ENCODE measurements around the gene THTPA.

THTPA gene

DNA sequence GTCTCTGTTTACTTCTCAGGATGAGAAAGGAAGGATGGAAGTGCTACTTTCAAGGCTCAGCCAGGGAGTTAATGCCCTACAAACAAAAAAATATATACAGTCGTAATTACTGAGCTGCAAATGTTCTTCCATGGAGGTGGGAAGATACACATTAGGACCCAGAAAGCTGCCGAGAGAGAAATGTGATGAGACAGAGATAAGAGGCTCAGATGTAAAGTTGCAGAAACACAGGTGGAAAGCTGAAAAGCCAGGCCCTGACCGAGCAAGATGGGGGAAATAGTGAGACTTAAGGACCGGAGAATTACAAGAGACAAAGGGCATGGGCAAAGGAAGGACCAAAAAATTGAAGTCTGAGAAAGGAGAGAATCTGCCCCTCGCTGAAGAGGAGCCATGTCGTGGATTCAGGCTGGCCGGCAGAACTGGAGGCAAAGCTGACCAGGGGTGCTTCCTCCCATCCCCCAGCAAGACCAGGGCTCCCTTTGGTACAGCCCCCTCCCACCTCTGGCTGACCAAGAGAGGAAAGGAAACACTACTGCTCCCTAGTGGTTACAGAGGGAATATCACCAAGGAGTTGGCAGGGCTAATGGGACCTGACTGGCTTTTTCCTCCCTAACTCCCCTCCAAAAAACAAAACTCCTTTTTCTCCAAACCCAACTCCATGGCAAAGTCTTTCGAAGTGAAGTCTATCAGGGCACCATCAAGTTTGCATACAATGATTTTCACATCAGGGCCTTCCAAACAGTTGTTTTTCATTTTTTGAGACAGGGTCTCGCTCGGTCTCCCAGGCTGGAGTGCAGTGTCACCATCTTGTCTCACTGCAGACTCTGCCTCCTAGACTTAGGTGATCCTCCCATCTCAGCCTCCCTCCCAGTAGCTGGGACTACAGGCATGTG, 16.6 kb upstream of the THTPA start:
- Mint-ChIP-seq H3K4me3 (no peak overlapping the region), H3K27me3 (no peaks in the 10 kb centered on the region), H3K9me3 (no peaks in the 10 kb centered on the region), H3K4me1 (peaks cover 0 to 4% of the 10 kb centered on the region in 2 donors), H3K27ac (no peak overlapping the region), H3K36me3 (peaks cover 0 to 2% of the 10 kb centered on the region in 2 donors)
- ATAC-seq (replicated peaks) (peak; percentile 59 to 70), DNase-seq (no peak)

DNA sequence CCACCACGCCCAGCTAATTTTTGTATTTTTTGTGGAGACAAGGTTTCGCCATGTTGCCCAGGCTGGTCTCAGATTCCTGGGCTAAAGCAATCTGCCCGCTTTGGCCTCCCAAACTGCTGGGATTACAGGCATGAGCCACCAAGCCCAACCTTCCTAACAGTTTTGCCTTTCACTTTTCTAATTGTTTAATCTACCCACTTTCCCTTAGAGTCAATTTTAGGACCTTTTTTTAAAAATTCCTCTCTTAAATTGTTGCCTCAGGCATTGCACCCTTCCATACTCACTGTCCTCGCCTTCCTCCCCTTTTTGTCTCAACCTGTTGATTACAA, 16.0 kb upstream of the THTPA start:
- no peak overlapping the region for H3K27ac Mint-ChIP-seq
- H3K4me3 Mint-ChIP-seq: no peak overlapping the region
- ATAC-seq (replicated peaks) (no peak), DNase-seq (no peak)
- no peaks in the 10 kb centered on the region for H3K9me3 Mint-ChIP-seq
- H3K27me3 Mint-ChIP-seq: no peaks in the 10 kb centered on the region
- H3K36me3 Mint-ChIP-seq: peaks cover 0 to 5% of the 10 kb centered on the region in 2 donors
- peaks cover 0 to 6% of the 10 kb centered on the region in 2 donors for H3K4me1 Mint-ChIP-seq

DNA sequence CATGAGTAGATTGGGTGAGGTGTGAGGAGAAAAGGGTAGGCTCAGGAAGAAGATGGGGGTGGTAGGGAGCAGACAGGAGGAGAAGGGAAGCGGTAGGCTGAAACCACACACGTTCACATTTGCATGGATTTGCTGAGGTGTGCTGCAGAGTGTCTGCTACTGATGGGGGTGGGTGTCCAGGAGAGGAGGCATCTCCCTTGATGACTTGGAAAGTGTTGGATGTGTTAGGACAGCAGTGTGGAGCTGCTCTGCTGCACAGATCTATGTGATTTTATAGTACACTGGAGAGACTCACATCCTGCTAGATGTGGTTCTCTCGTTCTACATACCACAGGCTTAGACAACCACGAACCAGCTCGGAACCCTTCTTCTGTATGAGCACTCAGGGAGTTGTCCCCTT, 13.8 kb upstream of the THTPA start:
- no peaks in the 10 kb centered on the region for H3K27me3 Mint-ChIP-seq
- ATAC-seq (replicated peaks) (no peak), DNase-seq (no peak)
- no peak overlapping the region for H3K27ac Mint-ChIP-seq
- H3K36me3 Mint-ChIP-seq: peaks cover 0 to 5% of the 10 kb centered on the region in 2 donors
- peaks cover 0 to 6% of the 10 kb centered on the region in 2 donors for H3K4me1 Mint-ChIP-seq
- no peak overlapping the region for H3K4me3 Mint-ChIP-seq
- H3K9me3 Mint-ChIP-seq: no peaks in the 10 kb centered on the region

DNA sequence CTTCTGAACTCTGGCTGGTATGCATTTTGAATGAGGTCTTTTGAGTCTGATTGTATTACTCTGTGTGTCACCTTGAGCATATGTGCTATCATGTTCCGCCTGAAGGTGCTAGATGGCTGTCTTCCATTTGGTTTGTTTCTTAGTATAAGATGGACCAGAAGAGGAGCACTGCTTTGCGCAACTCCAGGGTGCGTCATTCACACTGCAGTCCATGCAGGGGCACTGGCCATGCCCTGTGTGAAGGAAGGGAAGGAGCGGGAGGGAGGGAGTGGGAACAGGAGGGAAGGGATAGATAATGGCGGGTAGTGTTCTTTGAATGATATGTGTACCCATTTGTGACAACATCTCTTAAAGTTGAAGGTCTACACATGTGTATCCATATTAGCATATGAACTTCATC, 12.7 kb upstream of the THTPA start:
- Mint-ChIP-seq H3K27ac (no peak overlapping the region), H3K4me3 (no peak overlapping the region), H3K4me1 (peaks cover 0 to 6% of the 10 kb centered on the region in 2 donors), H3K9me3 (no peaks in the 10 kb centered on the region), H3K36me3 (peaks cover 0 to 5% of the 10 kb centered on the region in 2 donors), H3K27me3 (no peaks in the 10 kb centered on the region)
- ATAC-seq (replicated peaks): no peak
- no peak for DNase-seq

DNA sequence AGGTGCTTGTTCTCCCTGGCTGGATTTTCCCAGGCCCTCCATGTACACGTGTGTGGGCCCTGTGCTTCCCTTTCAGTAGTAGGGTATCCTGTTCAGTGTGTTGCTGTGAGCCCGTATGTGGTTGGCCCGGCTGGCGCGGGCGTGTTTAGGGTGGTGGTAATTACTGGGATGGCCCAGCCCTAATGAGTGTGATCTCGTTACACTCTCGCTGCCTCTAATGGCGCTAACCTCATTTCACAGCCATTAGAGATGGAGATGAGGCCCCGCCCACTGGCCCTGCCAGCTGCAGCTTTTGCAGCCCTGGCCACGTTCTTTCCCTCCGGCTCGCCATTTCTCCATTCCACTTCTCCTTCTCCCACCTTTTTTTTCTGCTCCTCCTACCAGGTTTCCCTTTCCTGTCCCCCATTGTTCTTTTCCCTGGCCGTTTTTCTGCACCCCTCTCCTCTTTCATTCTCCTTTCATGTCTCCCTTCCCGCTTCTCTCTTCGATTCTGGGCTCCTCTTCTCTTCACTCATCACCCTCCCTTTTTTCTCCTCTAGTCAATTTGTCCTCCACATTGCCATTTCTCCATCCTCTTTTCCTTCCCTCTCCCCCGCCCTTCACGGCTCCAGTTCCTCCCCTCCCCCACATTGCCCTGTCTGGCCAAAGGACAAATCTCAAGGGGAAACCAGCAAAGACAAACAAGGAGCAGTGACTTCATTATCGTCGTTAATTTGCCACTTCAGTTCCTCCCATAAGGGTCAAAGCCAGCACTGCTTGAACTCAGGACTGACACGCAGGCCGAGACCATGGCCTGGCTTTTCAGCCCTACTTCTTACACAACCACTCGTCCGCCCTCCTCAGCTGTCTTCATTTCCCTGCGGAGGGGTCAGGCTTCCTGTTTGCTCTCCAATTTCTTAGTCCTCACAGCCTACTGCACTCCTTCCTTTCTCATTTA, 11.3 kb upstream of the THTPA start:
- H3K4me3 Mint-ChIP-seq: no peak overlapping the region
- no peak overlapping the region for H3K27ac Mint-ChIP-seq
- DNase-seq (no peak), ATAC-seq (replicated peaks) (no peak)
- H3K27me3 Mint-ChIP-seq: no peaks in the 10 kb centered on the region
- no peaks in the 10 kb centered on the region for H3K9me3 Mint-ChIP-seq
- peaks cover 0 to 2% of the 10 kb centered on the region in 2 donors for H3K4me1 Mint-ChIP-seq
- H3K36me3 Mint-ChIP-seq: peaks cover 0 to 5% of the 10 kb centered on the region in 2 donors

DNA sequence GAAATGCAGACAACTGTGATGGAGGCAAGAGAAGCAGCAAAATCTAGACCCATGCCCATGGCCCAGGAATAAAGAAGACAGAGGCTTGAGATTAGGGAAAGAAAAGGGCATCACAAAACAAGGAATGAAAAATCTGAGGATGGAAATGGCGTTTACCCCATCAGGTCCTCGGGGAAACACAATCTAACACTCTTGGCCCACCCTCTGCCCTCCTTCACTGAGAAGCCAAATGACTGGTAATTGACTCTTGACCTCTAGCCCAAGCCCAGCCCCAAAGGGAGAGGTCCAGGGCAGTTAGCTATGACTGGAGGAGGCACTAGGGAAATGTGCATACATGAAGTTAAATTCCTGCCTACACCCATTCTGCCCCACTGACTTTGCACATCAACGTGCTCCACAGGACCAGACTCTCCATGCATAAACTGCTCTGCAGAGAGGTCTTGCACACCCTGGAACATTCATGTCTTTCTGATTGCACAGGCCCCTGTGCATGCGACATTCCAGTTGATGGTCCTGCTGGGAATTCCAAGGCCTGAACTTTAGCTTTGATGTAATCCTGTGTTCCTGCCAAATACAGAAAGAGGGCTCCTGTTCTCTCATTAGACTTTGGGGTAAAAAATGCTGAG, 10.2 kb upstream of the THTPA start:
- no peak overlapping the region for H3K27ac Mint-ChIP-seq
- DNase-seq (no peak), ATAC-seq (replicated peaks) (no peak)
- H3K4me1 Mint-ChIP-seq: peaks cover 0 to 2% of the 10 kb centered on the region in 2 donors
- no peak overlapping the region for H3K4me3 Mint-ChIP-seq
- no peaks in the 10 kb centered on the region for H3K9me3 Mint-ChIP-seq
- H3K27me3 Mint-ChIP-seq: no peaks in the 10 kb centered on the region
- H3K36me3 Mint-ChIP-seq: peaks cover 0 to 5% of the 10 kb centered on the region in 2 donors

DNA sequence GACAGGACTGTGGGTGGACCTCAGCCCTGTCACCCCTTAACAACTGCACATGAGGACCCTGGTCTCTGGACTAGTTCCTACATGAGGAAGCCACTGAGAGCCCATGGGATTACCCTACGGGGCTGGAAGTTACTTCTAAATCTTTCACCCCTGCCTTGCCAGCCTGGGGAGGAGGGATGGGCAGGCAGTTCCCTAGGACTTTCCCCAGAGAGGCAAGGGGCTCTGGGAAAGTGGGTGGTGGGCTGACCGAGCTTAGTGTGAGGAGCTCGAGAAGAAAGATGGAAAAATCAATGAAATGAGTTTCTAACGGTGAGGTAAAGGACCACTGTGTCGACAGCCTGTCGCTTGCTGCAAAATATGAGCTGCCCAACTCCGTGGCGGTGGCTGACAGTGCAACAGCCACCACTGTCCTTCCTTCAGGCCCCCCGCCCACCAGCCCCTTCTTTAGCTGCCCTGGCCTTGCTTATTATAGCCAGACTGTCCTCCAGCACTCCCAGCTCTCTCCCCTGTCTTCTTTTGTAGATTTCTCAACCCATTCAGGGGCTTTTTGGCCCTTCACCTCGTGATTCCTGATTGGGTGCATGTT, 9.5 kb upstream of the THTPA start:
- ATAC-seq (replicated peaks): no peak
- H3K4me1 Mint-ChIP-seq: peaks cover 0 to 5% of the 10 kb centered on the region in 2 donors
- peaks cover 0 to 5% of the 10 kb centered on the region in 2 donors for H3K36me3 Mint-ChIP-seq
- no peak for DNase-seq
- H3K27ac Mint-ChIP-seq: no peak overlapping the region
- no peaks in the 10 kb centered on the region for H3K27me3 Mint-ChIP-seq
- H3K4me3 Mint-ChIP-seq: no peak overlapping the region
- H3K9me3 Mint-ChIP-seq: no peaks in the 10 kb centered on the region

DNA sequence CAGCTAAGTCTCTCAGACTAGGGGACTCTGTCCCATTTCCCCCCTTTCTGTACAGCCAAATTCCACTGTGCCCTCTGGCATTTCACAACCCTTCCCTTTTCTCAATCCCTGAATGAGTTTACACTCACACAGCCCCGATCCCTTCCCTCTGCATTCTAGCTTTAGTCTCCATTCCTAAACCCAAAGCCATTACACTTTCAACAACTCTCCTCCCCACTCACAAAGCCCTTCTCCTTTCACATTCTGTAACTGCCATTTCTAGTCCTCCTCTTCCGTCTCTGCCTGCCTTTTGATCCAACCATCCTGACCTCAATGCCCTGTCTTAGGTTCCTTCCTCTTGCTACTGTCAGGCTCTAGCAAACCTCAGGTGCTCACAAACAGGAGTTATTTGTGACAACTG, 8.1 kb upstream of the THTPA start:
- no peak overlapping the region for H3K4me3 Mint-ChIP-seq
- no peaks in the 10 kb centered on the region for H3K9me3 Mint-ChIP-seq
- H3K27me3 Mint-ChIP-seq: no peaks in the 10 kb centered on the region
- H3K4me1 Mint-ChIP-seq: peaks cover 5 to 6% of the 10 kb centered on the region in 2 donors
- DNase-seq (no peak), ATAC-seq (replicated peaks) (no peak)
- peaks cover 0 to 2% of the 10 kb centered on the region in 2 donors for H3K36me3 Mint-ChIP-seq
- H3K27ac Mint-ChIP-seq: no peak overlapping the region

DNA sequence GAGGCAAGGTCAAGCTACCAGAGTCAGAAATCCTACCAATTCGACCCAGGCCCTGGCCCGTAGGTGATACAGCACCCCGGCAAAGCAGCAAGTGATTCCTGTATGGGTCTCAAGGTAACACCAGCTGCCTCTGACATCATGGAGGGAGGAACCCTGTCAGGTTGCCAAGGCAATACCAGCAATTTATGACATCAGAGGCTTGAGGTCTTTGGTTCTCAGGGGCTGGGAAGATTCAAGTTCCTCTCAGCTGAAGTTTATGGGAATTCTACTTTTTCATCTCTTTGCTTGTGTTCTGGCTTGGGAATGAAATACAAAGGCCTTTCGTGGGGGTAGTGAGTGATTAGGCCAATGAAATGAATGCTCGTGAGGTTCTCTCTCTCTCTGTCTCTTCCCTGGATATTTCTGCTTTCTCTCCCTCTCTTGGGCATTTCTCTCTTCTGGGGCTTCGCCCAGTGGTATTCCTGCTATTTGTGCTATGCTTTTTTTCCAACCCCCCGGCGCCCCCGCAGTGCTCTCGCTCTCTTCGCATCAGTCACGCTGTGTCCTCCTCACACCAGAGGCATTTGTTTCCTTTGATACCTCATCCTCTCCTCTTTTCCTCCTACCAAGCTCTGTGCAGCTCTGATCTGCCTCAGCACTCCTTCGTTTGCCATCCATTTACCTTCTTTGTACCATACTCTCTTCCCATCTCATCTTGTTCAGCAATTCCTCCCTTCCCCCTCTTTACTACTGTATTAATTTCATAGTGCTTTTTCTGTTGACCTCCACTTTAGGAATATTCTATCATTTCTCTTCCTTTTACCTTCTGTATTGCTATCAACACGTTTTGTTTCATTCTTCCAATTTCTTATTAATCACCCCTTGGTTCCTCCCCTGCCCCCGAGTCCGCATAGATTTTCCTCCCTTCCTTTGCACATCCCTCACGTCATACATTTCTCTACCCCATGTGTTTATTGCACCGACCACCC, 7.4 kb upstream of the THTPA start:
- no peaks in the 10 kb centered on the region for H3K9me3 Mint-ChIP-seq
- no peak overlapping the region for H3K4me3 Mint-ChIP-seq
- peaks cover 0 to 2% of the 10 kb centered on the region in 2 donors for H3K36me3 Mint-ChIP-seq
- DNase-seq: no peak
- H3K27me3 Mint-ChIP-seq: no peaks in the 10 kb centered on the region
- no peak for ATAC-seq (replicated peaks)
- no peak overlapping the region for H3K27ac Mint-ChIP-seq
- H3K4me1 Mint-ChIP-seq: peaks cover 5 to 6% of the 10 kb centered on the region in 2 donors

DNA sequence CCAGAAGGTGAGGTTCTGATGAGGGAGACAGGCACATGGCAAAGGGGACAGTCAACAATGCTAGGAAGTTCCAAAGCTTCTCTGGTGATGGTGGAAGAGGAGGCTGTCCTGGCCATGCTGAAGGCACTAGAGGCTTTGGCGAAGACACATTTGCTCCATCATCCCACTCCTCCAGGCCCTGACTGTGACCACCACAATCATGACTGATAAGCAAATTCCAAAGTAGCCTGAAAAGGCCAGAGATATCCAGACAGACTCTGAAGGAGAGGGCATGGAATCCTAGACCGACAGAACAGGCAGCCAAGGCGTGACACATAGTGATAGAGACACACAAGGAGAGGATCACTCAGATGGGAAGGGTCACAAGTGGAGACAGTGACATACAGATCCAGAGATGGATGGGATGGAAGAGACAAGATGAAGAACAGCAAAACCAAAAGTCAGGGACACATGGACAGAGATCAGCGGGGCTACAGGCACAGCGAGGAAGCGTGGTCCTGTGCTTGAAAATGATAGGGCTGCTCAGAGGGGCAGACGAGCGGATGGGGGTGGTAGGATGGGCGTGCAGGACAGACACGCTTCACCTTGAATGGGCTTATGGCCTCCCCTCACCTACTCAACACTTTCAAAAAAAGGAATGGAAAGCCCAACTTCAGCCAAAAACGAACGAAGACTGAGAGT, 5.8 kb upstream of the THTPA start:
- Mint-ChIP-seq H3K4me3 (no peak overlapping the region), H3K4me1 (peaks cover 4 to 9% of the 10 kb centered on the region in 2 donors), H3K27ac (no peak overlapping the region), H3K9me3 (no peaks in the 10 kb centered on the region), H3K36me3 (no peaks in the 10 kb centered on the region), H3K27me3 (no peaks in the 10 kb centered on the region)
- DNase-seq (no peak), ATAC-seq (replicated peaks) (no peak)

DNA sequence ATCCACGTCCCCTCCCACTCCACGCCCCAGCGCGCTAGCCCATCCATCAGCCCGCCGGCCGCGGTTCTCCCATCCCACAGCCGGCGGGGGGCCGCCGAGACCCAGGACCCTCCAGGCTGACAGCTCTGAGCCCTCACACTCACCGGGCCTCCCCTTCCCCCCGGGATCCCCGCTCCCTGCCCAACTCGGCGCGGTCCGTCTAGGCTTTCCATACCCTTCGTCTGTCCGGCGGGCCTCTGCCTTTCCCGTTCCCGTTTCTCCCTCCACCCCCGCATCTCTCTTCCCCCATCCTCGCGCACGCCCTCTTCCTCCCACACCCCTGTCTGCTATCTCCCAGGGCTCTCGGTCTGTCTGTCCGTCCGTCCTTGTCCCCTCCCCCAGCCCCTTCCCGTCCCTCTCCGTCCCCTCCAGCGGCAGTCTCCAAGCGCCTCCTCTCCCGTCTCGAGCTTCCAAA, 5.2 kb upstream of the THTPA start:
- peak overlapping the region; percentile 92 for H3K27ac Mint-ChIP-seq
- DNase-seq (no peak), ATAC-seq (replicated peaks) (no peak)
- no peaks in the 10 kb centered on the region for H3K9me3 Mint-ChIP-seq
- H3K27me3 Mint-ChIP-seq: no peaks in the 10 kb centered on the region
- no peak overlapping the region for H3K4me3 Mint-ChIP-seq
- peaks cover 7 to 11% of the 10 kb centered on the region in 2 donors for H3K4me1 Mint-ChIP-seq
- H3K36me3 Mint-ChIP-seq: no peaks in the 10 kb centered on the region

DNA sequence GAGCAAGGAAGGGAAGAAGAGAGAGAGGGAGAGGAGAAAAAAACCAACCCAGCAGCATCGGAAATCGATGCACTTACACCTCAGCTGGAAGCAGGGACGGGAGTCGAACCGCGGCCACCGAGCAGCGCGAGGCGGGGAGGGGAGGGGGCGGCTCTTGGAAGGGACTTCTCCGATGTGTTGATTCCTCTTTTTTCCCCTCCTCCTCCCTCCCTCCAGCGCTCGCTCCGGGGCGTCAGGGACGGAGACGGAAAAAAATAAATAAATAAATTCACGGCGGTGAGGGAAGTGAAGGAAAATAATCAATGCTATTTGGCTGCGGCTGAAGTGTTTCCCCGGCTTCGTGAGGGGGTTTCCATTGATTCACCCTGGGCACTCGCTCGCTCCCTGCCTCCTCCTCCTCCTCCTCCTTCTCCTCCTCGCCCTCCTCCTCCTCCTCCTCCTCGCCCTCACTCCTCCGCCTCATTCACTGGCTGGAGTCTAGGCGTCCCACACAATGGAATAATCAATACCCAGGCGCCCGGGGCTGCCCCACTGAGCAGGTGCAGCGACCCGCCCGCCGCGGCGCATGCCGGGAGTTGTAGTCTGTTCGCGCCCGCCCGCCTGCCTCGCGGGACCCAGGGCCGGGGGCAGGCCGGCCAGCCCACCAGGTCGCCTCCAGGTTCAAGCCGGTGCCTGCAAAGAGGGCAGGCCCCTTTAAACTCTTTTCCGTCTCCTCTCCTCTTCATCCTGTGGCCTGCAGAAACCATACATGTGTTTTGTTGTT, 4.6 kb upstream of the THTPA start, which contains the start of gene ZFHX2:
TSS of gene ZFHX2 (minus strand) at position 500 of the 763 bp plus-strand sequence. CDS start 16,440 bp downstream, outside the sequence.
- Mint-ChIP-seq H3K27ac (peak within 1 kb of the TSS; percentile 92), H3K36me3 (peaks cover 0 to 4% of the 10 kb centered on the region in 2 donors), H3K9me3 (no peaks in the 10 kb centered on the region), H3K27me3 (no peaks in the 10 kb centered on the region), H3K4me1 (peaks cover 7 to 17% of the 10 kb centered on the region in 2 donors), H3K4me3 (no peak within 1 kb of the TSS)
- ATAC-seq (replicated peaks) (peak; percentile 67 to 75), DNase-seq (peak; percentile 74)
